GM12865 (cell line): ENCODE measurements around the gene USP25.
A peak's percentile ranks its signal among the peaks of the same experiment; 100 is the strongest.

Source experiments
- DNase-seq: peaks from one replicate; pipeline ENCODE4 v3.0.0; 2010; ENCODE audit warnings: low read depth
- H3K4me3 ChIP-seq: 2 replicates; pipeline ENCODE4 v1.5.1; 2011; ENCODE audit warnings: mild to moderate bottlenecking, low read depth, low read length, control low read depth
- CTCF ChIP-seq: IDR thresholded peaks from 2 replicates; pipeline ENCODE4 v1.5.1; 2011; ENCODE audit warnings: low read length, control low read depth, low read depth, inconsistent platforms; ENCODE audit not compliant: insufficient read depth; ENCODE audit errors: missing control alignments

Gene USP25

GRCh38 chr21:15857740-15858139 lies 128.0 kb downstream of the USP25 start:
- no peak for DNase-seq
- no peak overlapping the region for H3K4me3 ChIP-seq
- TF ChIP-seq CTCF, result no peak

GRCh38 chr21:15860541-15860940 lies 130.8 kb downstream of the USP25 start:
- no peak for TF ChIP-seq CTCF
- no peak overlapping the region for H3K4me3 ChIP-seq
- DNase-seq, result no peak

- no peak for DNase-seq
- TF ChIP-seq CTCF, result no peak
Observed at GRCh38 chr21:15868940-15869339, 139.2 kb downstream of the USP25 start.

GRCh38 chr21:15870819-15871218 lies 141.0 kb downstream of the USP25 start:
- peak; percentile 23 for DNase-seq
- no peak for TF ChIP-seq CTCF

More at GRCh38 chr21:15868940-15869339, 139.2 kb downstream of the USP25 start:
- no peak overlapping the region for H3K4me3 ChIP-seq

GRCh38 chr21:15872236-15872635 lies 142.5 kb downstream of the USP25 start:
- no peak overlapping the region for H3K4me3 ChIP-seq
- no peak for TF ChIP-seq CTCF
- DNase-seq, result no peak

More at GRCh38 chr21:15870819-15871218, 141.0 kb downstream of the USP25 start:
- no peak overlapping the region for H3K4me3 ChIP-seq

- TF ChIP-seq CTCF, result no peak
- no peak overlapping the region for H3K4me3 ChIP-seq
- no peak for DNase-seq
Observed at GRCh38 chr21:15874615-15875014, 144.8 kb downstream of the USP25 start.

GRCh38 chr21:15875286-15875685 lies 145.5 kb downstream of the USP25 start:
- DNase-seq, result no peak
- no peak for TF ChIP-seq CTCF
- H3K4me3 ChIP-seq, result no peak overlapping the region
